GM23338 (cell line): ENCODE data around the gene SULT1C2. TPM values are rescaled to one million over a fixed set of nuclear protein-coding genes. Genes with fewer than 3 reads are reported as not detected.

Experiments
- ATAC-seq: fragments of 200-7000 bp; cut with Tn5 transposase; 3 replicates; pipeline ENCODE4 v1.9.1; 2020
- DNase-seq: peaks from one replicate; pipeline ENCODE4 v3.0.0-alpha.2; 2015; ENCODE audit warnings: low spot score
- H2AFZ ChIP-seq: fragments of 200-600 bp; sonication (generic); 2 replicates; pipeline ENCODE4 v1.8.0; 2016; ENCODE audit warnings: antibody characterized with exemption, mild to moderate bottlenecking, moderate library complexity
- H3F3A ChIP-seq: fragments of 200-600 bp; sonication (generic); replicated peaks from 2 replicates; pipeline ENCODE4 v1.8.0; 2017; ENCODE audit warnings: antibody characterized with exemption, mixed run types, low read depth
- H3K27ac ChIP-seq: fragments of 200-600 bp; sonication (generic); 2 replicates; pipeline ENCODE4 v1.6.1; 2016; ENCODE audit warnings: low read depth
- H3K27me3 ChIP-seq: fragments of 200-600 bp; sonication (generic); 2 replicates; pipeline ENCODE4 v1.8.0; 2016; ENCODE audit warnings: mild to moderate bottlenecking, mixed run types, moderate library complexity; ENCODE audit not compliant: insufficient read depth
- H3K36me3 ChIP-seq: fragments of 200-600 bp; sonication (generic); 2 replicates; pipeline ENCODE4 v1.8.0; 2016; ENCODE audit warnings: mild to moderate bottlenecking; ENCODE audit not compliant: insufficient read depth
- H3K4me1 ChIP-seq: fragments of 200-600 bp; sonication (generic); 2 replicates; pipeline ENCODE4 v1.8.0; 2016; ENCODE audit warnings: mild to moderate bottlenecking, moderate library complexity; ENCODE audit not compliant: insufficient read depth
- H3K4me2 ChIP-seq: fragments of 200-600 bp; sonication (generic); 2 replicates; pipeline ENCODE4 v1.7.1; 2017; ENCODE audit warnings: mixed run types
- H3K4me3 ChIP-seq: fragments of 200-600 bp; sonication (generic); 2 replicates; pipeline ENCODE4 v1.6.1; 2016; ENCODE audit warnings: mixed run types
- H3K79me2 ChIP-seq: fragments of 200-600 bp; sonication (generic); replicated peaks from 2 replicates; pipeline ENCODE4 v1.8.0; 2017; ENCODE audit warnings: mild to moderate bottlenecking; ENCODE audit not compliant: insufficient read depth
- H3K9me2 ChIP-seq: fragments of 200-600 bp; sonication (generic); 2 replicates; pipeline ENCODE4 v1.8.0; 2017; ENCODE audit not compliant: insufficient read depth
- H4K20me1 ChIP-seq: fragments of 200-600 bp; sonication (generic); replicated peaks from 2 replicates; pipeline ENCODE4 v1.8.0; 2017; ENCODE audit warnings: mild to moderate bottlenecking; ENCODE audit not compliant: insufficient read depth
- H3K27ac Mint-ChIP-seq: 2 replicates; pipeline ENCODE4 v1.8.0; 2020; ENCODE audit warnings: inconsistent platforms, mild to moderate bottlenecking, moderate library complexity, mixed read lengths
- H3K27me3 Mint-ChIP-seq: 3 replicates; pipeline ENCODE4 v1.8.0; 2022; ENCODE audit warnings: low read depth, mild to moderate bottlenecking, moderate library complexity, mixed read lengths, inconsistent platforms; ENCODE audit not compliant: insufficient read depth, poor library complexity
- H3K36me3 Mint-ChIP-seq: 3 replicates; pipeline ENCODE4 v1.8.0; 2021; ENCODE audit warnings: low read depth, mild to moderate bottlenecking, inconsistent platforms, moderate library complexity, mixed read lengths
- H3K4me1 Mint-ChIP-seq: 3 replicates; pipeline ENCODE4 v1.8.0; 2020; ENCODE audit warnings: mild to moderate bottlenecking, inconsistent platforms, mixed read lengths
- H3K4me3 Mint-ChIP-seq: 3 replicates; pipeline ENCODE4 v1.8.0; 2021; ENCODE audit warnings: moderate library complexity, mild to moderate bottlenecking, inconsistent platforms, mixed read lengths
- H3K9me3 Mint-ChIP-seq: 3 replicates; pipeline ENCODE4 v1.8.0; 2020; ENCODE audit warnings: moderate library complexity, mild to moderate bottlenecking, inconsistent platforms, mixed read lengths
- CREB1 ChIP-seq: fragments of 250-450 bp; sonication (Bioruptor Pico); IDR thresholded peaks from 2 replicates; pipeline ENCODE4 v1.5.0; 2020; ENCODE audit warnings: low read depth, mild to moderate bottlenecking, moderate library complexity
- CTCF ChIP-seq, 2 experiments: fragments of 200-600 bp in 1 of 2; sonication (generic) in 1 of 2; conservative IDR thresholded peaks; 2 replicates each; pipeline versions ENCODE4 v1.5.1 to v1.6.1; 2016 to 2017; ENCODE audit warnings: antibody characterized with exemption in 2 of 2, low read depth in 2 of 2, mild to moderate bottlenecking in 2 of 2, moderate library complexity in 1 of 2
- ETS1 ChIP-seq: IDR thresholded peaks from 2 replicates; pipeline ENCODE4 v1.6.1; 2016; ENCODE audit warnings: antibody characterized with exemption
- EZH2phosphoT487 ChIP-seq: fragments of 200-600 bp; sonication (generic); IDR thresholded peaks from one replicate; pipeline ENCODE4 v1.8.1; 2018; ENCODE audit warnings: antibody characterized with exemption; ENCODE audit not compliant: unreplicated experiment
- JUNB ChIP-seq: IDR thresholded peaks from one replicate; pipeline ENCODE4 v1.6.1; 2016; ENCODE audit warnings: antibody characterized with exemption; ENCODE audit not compliant: unreplicated experiment
- POLR2AphosphoS5 ChIP-seq: IDR thresholded peaks from 2 replicates; pipeline ENCODE4 v1.6.1; 2016; ENCODE audit warnings: antibody characterized with exemption, low read depth
- STAT1 ChIP-seq: IDR thresholded peaks from one replicate; pipeline ENCODE4 v1.6.1; 2016; ENCODE audit warnings: antibody characterized with exemption; ENCODE audit not compliant: unreplicated experiment
- ZNF114 ChIP-seq: fragments of 250-450 bp; sonication (Bioruptor Pico); IDR thresholded peaks from 2 replicates; pipeline ENCODE4 v1.5.0; 2020; ENCODE audit warnings: mild to moderate bottlenecking, moderate library complexity
- ZNF331 ChIP-seq: fragments of 250-450 bp; sonication (Bioruptor Pico); IDR thresholded peaks from 2 replicates; pipeline ENCODE4 v1.5.0; 2020; ENCODE audit warnings: low read depth, mild to moderate bottlenecking, moderate library complexity
- polyA plus RNA-seq: library from polyadenylated mRNA; unstranded; fragments of >200 nt; fragmentation: Nextera tagmentation; extraction: Ambion mirVana; gene quantifications from 2 replicates; pipeline ENCODE4 v1.2.1, GENCODE V29; 2016
- total RNA-seq: library from RNA; depleted of rRNA; stranded (reverse); fragments of >200 nt; shearing (Covaris generic); gene quantifications from 2 replicates; pipeline ENCODE4 v1.2.3, GENCODE V29; 2014

SULT1C2 gene
- total and polyA plus RNA-seq, 2 experiments from 2014 or later, result 0.69 to 1.9 TPM

- TF ChIP-seq EZH2phosphoT487 (no peak), STAT1 (no peak), JUNB (no peak)
Measured at GRCh38 chr2:108270768-108271506, 17.8 kb upstream of the SULT1C2 start (continued).

- Histone ChIP-seq H3K79me2 (no peaks in the 10 kb centered on the region), H2AFZ (no peak overlapping the region), H3K4me3 (no peak overlapping the region), H3K27ac (no peak overlapping the region), H3K27me3 (no peaks in the 10 kb centered on the region), H3K4me2 (no peak overlapping the region), H4K20me1 (no peaks in the 10 kb centered on the region), H3K4me1 (no peaks in the 10 kb centered on the region), H3K9me2 (no peaks in the 10 kb centered on the region; the same call in 1 of the 2 replicates), H3K36me3 (no peaks in the 10 kb centered on the region), H3F3A (no peaks in the 10 kb centered on the region)
- no peaks in the 10 kb centered on the region for H3K4me1 Mint-ChIP-seq
- H3K36me3 Mint-ChIP-seq, result no peaks in the 10 kb centered on the region; the same call in 2 of the 3 replicates
- DNase-seq, result no peak
- ATAC-seq, result no peak
- H3K9me3 Mint-ChIP-seq, result no peaks in the 10 kb centered on the region; the same call in 2 of the 3 replicates
- no peak for TF ChIP-seq CREB1 (CRISPR knock-in tag)
- TF ChIP-seq ETS1, result no peak
- TF ChIP-seq CTCF (conservative IDR thresholded peaks at IDR 0.05; ENCODE audit: low read depth in 2 of 2), result no peak
- TF ChIP-seq STAT1, result no peak
- H3K27me3 Mint-ChIP-seq, result peaks cover 2% of the 10 kb centered on the region
- H3K4me3 Mint-ChIP-seq, result no peak overlapping the region
- H3K27ac Mint-ChIP-seq, result no peak overlapping the region
Measured at GRCh38 chr2:108271691-108272253, 16.9 kb upstream of the SULT1C2 start.

- DNase-seq, result no peak
- H3K4me3 ChIP-seq, result no peak overlapping the region
- no peak overlapping the region for H3K4me3 Mint-ChIP-seq
- TF ChIP-seq POLR2AphosphoS5 (no peak), JUNB (no peak), CREB1 (CRISPR knock-in tag) (no peak), CTCF (conservative IDR thresholded peaks at IDR 0.05; ENCODE audit: low read depth in 2 of 2) (no peak), ZNF114 (CRISPR knock-in tag) (no peak), ZNF331 (CRISPR knock-in tag) (no peak)
Measured at GRCh38 chr2:108278631-108279030, 10.1 kb upstream of the SULT1C2 start.

More at GRCh38 chr2:108278631-108279030, 10.1 kb upstream of the SULT1C2 start:
- Mint-ChIP-seq H3K27me3 (no peaks in the 10 kb centered on the region), H3K27ac (no peak overlapping the region), H3K4me1 (no peaks in the 10 kb centered on the region), H3K36me3 (no peaks in the 10 kb centered on the region), H3K9me3 (no peaks in the 10 kb centered on the region)
- H2AFZ ChIP-seq, result no peak overlapping the region
- H3K4me1 ChIP-seq, result no peaks in the 10 kb centered on the region
- H3K79me2 ChIP-seq, result no peaks in the 10 kb centered on the region
- H4K20me1 ChIP-seq, result no peaks in the 10 kb centered on the region
- H3K4me2 ChIP-seq, result no peak overlapping the region
- H3K9me2 ChIP-seq, result 0 out of 2 replicates have a peak, but pooled peaks cover 4% of the 10 kb centered on the region
- no peaks in the 10 kb centered on the region for H3K27me3 ChIP-seq
- no peak for ATAC-seq
- no peaks in the 10 kb centered on the region for H3K36me3 ChIP-seq
- no peak overlapping the region for H3K27ac ChIP-seq
- H3F3A ChIP-seq, result no peaks in the 10 kb centered on the region
